Measurements from ENCODE around the gene RAB20. TPM values are rescaled to one million over a fixed set of nuclear protein-coding genes. Genes with fewer than 3 reads are reported as not detected.

RAB20 gene
- total RNA-seq, 1 donor from 2014 or later, result 1.5 TPM

- H3K27me3 Mint-ChIP-seq (ENCODE audit: unreplicated experiment), result peaks cover 9% of the 10 kb centered on the region
Observed at GRCh38 chr13:110522721-110523120, 38.8 kb downstream of the RAB20 start.

GRCh38 chr13:110521946-110522345 lies 39.6 kb downstream of the RAB20 start:
- Mint-ChIP-seq H3K9me3 (ENCODE audit: unreplicated experiment) (no peaks in the 10 kb centered on the region), H3K4me3 (ENCODE audit: unreplicated experiment) (no peak overlapping the region), H3K27ac (ENCODE audit: unreplicated experiment) (no peak overlapping the region), H3K4me1 (ENCODE audit: unreplicated experiment) (no peaks in the 10 kb centered on the region), H3K36me3 (ENCODE audit: low read depth, unreplicated experiment) (peaks cover 9% of the 10 kb centered on the region), H3K27me3 (ENCODE audit: unreplicated experiment) (peaks cover 11% of the 10 kb centered on the region)
- TF ChIP-seq CTCF (IDR thresholded peaks at IDR 0.05; ENCODE audit: unreplicated experiment), result no peak
- no peak for DNase-seq (ENCODE audit: low spot score)

More at GRCh38 chr13:110522721-110523120, 38.8 kb downstream of the RAB20 start:
- no peak for TF ChIP-seq CTCF (IDR thresholded peaks at IDR 0.05; ENCODE audit: unreplicated experiment)
- no peak for DNase-seq (ENCODE audit: low spot score)
- Mint-ChIP-seq H3K4me3 (ENCODE audit: unreplicated experiment) (no peak overlapping the region), H3K36me3 (ENCODE audit: low read depth, unreplicated experiment) (peaks cover 9% of the 10 kb centered on the region), H3K9me3 (ENCODE audit: unreplicated experiment) (no peaks in the 10 kb centered on the region), H3K27ac (ENCODE audit: unreplicated experiment) (no peak overlapping the region), H3K4me1 (ENCODE audit: unreplicated experiment) (no peaks in the 10 kb centered on the region)

GRCh38 chr13:110521296-110521680 lies 40.2 kb downstream of the RAB20 start:
- no peaks in the 10 kb centered on the region for H3K9me3 Mint-ChIP-seq (ENCODE audit: unreplicated experiment)
- no peak for DNase-seq (ENCODE audit: low spot score)
- peaks cover 11% of the 10 kb centered on the region for H3K27me3 Mint-ChIP-seq (ENCODE audit: unreplicated experiment)
- no peak overlapping the region for H3K27ac Mint-ChIP-seq (ENCODE audit: unreplicated experiment)
- no peak for TF ChIP-seq CTCF (IDR thresholded peaks at IDR 0.05; ENCODE audit: unreplicated experiment)
- H3K36me3 Mint-ChIP-seq (ENCODE audit: low read depth, unreplicated experiment), result peaks cover 9% of the 10 kb centered on the region
- no peak overlapping the region for H3K4me3 Mint-ChIP-seq (ENCODE audit: unreplicated experiment)
- H3K4me1 Mint-ChIP-seq (ENCODE audit: unreplicated experiment), result no peaks in the 10 kb centered on the region

GRCh38 chr13:110520431-110521295 lies 40.9 kb downstream of the RAB20 start:
- Mint-ChIP-seq H3K4me3 (ENCODE audit: unreplicated experiment) (peak overlapping the region; percentile 37), H3K9me3 (ENCODE audit: unreplicated experiment) (no peaks in the 10 kb centered on the region), H3K4me1 (ENCODE audit: unreplicated experiment) (no peaks in the 10 kb centered on the region), H3K36me3 (ENCODE audit: low read depth, unreplicated experiment) (peaks cover 9% of the 10 kb centered on the region), H3K27ac (ENCODE audit: unreplicated experiment) (no peak overlapping the region), H3K27me3 (ENCODE audit: unreplicated experiment) (peaks cover 14% of the 10 kb centered on the region)
- DNase-seq (ENCODE audit: low spot score), result no peak
- no peak for TF ChIP-seq CTCF (IDR thresholded peaks at IDR 0.05; ENCODE audit: unreplicated experiment)

- TF ChIP-seq CTCF (IDR thresholded peaks at IDR 0.05; ENCODE audit: unreplicated experiment), result no peak
- Mint-ChIP-seq H3K27ac (ENCODE audit: unreplicated experiment) (no peak overlapping the region), H3K4me1 (ENCODE audit: unreplicated experiment) (no peaks in the 10 kb centered on the region), H3K9me3 (ENCODE audit: unreplicated experiment) (no peaks in the 10 kb centered on the region), H3K27me3 (ENCODE audit: unreplicated experiment) (peaks cover 12% of the 10 kb centered on the region), H3K36me3 (ENCODE audit: low read depth, unreplicated experiment) (peaks cover 17% of the 10 kb centered on the region), H3K4me3 (ENCODE audit: unreplicated experiment) (no peak overlapping the region)
- no peak for DNase-seq (ENCODE audit: low spot score)
Observed at GRCh38 chr13:110519506-110519905, 42.0 kb downstream of the RAB20 start.

Data from endothelial cell (in vitro differentiated cells).